NT2/D1 (cell line): ENCODE results near the gene DNMT3A.

Source experiments
- YY1 ChIP-seq: IDR thresholded peaks from 2 replicates; pipeline ENCODE4 v1.6.1; 2011; ENCODE audit not compliant: insufficient read length, insufficient read depth
- ZNF274 ChIP-seq: IDR thresholded peaks from 2 replicates; pipeline ENCODE4 v1.6.1; 2011; ENCODE audit warnings: mild to moderate bottlenecking, low read depth, low read length

DNA sequence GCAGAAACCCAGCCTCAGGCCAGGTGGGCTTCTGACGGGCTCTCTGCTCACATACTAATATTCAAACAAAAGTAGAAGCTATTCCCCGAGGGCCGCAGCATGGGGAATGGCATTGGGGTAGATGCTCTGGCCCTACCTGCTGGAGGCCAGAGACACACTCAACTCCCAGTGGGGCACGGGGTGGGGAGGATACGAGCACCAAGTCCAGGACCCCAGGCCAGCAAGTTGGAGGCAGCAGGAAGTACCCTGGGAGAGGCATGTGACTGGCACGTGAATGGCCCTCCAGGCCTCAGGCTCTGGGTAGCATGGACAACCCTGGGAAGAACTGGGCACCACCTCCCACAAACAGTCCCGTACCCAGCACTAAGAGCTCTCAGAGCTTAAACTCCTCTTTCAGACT is 3.8 kb downstream of the DNMT3A start:
- no peak for TF ChIP-seq ZNF274
- no peak for TF ChIP-seq YY1
